Islet of Langerhans (tissue), 1 donor: ENCODE results near the gene FAM236D.
"Not testable (repeated sequence)": the region's sequence is repeated elsewhere in the genome, so short reads cannot be mapped to it uniquely, and the experiment has no call there.

ENCODE experiments used
- FAIRE-seq: peaks from one replicate; lab custom pipeline; 2011; peaks lifted over from hg19 to GRCh38; lab: Jason Lieb, UNC

Gene FAM236D

DNA sequence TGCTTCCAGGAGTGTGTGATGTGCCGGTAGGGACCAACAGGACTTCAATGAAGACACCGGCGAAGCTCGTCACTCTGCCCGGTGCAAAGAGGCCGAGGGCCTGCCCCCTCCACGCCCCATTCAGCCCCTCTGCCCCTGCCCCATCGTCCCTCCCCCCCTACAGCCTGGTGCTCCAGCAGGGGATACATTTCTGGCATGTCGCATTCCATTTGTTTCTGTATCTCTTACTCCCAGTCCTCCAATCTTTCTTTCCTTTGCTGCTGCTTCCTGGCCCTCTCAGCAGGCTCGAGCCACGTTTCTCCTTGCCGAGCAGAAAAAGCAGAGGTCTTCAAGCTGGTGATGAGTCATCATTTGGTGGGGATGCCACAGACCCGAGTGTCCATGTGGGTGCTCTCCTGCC lies at the start of gene FAM236D:
Gene FAM236D (minus strand): TSS at position 101 of the 400 bp plus-strand sequence. CDS start 100 bp downstream, at position 1.
- FAIRE-seq, result not testable (repeated sequence)

DNA sequence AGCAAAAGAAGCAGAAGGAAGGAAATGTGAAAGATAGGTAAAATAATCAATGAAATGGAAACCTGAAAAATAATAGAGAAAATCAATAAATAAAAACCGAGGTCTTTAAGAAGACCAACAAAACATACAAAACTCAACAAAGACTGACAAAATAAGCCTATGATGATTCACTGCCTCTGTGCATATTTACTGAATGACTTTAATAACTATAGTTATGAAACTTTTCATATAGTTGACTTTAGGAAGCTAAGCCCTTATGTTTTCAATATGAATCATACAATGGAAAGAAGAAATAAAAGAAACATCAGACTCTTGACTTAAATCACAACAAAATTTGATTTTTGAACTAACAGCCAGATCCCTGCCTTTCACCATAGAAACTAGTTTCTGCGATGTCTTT lies 29.5 kb upstream of the FAM236D start:
- not testable (repeated sequence) for FAIRE-seq

DNA sequence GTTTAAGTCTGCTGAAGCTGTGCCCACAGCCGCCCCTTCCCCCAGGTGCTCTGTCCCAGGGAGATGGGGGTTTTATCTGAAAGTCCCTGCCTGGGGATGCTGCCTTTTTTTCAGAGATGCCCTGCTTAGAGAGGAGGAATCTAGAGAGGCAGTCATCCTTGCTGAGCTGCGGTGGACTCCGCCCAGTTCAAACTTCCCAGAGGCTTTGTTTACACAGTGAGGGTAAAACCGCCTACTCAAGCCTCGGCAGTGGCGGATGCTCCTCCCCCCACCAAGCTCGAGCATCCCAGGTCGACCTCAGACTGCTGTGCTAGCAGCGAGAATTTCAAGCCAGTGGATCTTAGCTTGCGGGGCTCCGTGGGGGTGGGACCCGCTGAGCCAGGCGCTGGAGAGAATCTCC lies 22.7 kb upstream of the FAM236D start:
- not testable (repeated sequence) for FAIRE-seq

DNA sequence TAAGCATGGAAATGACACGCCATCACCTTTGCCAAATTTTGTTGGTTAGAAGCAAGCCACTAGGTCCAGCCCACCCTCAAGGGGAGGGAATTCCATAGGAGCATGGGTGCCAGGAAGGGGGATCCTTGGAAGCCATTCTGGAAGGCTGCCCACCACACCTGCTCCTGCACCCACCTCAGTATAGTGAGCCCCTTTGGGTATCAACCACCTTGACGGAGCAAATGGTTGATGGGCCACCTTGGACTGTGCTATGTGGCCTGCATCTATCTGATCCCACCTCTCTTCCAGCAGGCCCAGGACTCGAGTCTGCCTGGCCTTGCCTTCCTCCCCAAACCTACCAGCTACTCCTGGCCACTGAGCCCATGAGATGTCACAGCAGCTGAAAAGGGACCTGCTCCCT lies 17.6 kb downstream of the FAM236D start:
- not testable (repeated sequence) for FAIRE-seq

DNA sequence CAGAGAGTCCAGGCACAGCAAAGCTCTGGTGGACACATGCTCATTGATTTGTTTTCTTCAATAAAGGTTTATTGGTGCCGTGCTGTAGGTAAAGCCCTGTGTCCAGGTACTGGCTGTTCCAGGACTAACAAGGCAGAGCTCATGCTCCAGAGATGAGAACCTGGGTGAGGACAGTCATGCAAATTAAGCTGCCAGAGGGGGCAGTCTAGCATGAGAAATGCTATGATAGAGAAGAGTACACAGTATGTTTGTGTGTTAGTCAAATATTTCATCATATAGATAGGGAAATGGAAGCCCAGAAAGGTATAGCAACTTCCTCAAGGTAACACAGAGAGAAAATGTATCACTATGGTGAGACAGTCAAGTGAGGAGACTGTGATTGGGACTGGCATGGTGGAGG lies 19.9 kb downstream of the FAM236D start:
- FAIRE-seq, result not testable (repeated sequence)

DNA sequence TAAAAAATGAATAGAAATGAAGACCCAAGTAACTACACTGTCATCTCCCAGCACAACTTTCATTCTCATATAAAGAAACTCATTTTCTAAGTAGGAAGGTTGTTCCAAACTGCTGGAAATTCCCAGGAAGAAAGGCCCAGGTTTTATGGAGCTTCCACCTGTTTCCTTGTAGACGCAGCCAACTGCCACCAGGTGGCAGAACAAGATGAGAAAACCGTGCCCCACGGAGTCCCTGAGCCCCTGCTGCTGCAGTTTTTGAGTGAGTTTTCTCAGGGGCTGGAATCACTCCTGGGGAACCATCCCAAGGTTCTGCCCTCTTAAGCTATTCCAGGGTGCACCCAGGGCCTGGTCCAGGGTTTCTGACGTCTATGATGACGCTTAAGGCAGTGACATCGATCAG lies 24.0 kb downstream of the FAM236D start:
- FAIRE-seq, result not testable (repeated sequence)

DNA sequence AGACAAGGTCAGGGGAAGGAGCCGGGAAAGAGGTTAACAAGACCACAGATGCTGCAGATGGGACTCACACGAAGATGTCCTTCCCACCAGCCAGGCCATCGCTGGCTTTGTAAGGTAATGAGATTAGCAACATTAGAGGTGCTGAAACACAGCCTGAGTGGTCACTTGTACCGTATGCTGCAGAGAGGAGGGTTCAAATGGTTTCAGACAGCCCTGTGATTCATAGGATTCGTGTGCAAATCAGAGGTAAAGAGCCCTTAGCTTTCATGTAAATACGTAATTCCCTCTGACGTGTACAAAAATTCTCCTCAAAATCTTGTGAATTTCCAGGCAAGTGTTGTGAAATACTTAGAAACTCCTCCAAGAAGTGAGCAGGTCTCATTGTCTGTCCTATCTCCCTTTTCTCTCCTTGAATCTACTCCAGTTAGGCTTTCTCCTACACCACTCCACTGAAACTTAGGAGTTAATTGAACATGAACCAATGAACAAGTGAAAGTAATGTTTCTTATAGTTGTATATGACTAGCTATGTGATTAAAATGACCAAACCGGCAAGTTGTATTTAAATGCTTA lies 24.6 kb downstream of the FAM236D start:
- not testable (repeated sequence) for FAIRE-seq

DNA sequence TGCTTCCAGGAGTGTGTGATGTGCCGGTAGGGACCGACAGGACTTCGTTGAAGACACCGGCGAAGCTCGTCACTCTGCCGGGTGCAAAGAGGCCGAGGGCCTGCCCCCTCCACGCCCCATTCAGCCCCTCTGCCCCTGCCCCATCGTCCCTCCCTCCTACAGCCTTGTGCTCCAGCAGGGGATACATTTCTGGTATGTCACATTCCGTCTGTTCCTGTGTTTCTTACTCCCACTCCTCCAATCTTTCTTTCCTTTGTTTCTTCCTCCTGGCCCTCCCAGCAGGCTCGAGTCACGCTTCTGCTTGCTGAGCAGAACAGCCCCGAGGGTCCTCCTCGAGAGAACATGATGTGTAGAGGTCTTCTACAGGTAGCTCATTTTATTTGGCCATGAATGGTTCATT lies 25.4 kb downstream of the FAM236D start, which contains the start of gene FAM236B:
Gene FAM236B (minus strand): TSS at position 101 of the 400 bp plus-strand sequence. CDS start 100 bp downstream, at position 1.
- not testable (repeated sequence) for FAIRE-seq

DNA sequence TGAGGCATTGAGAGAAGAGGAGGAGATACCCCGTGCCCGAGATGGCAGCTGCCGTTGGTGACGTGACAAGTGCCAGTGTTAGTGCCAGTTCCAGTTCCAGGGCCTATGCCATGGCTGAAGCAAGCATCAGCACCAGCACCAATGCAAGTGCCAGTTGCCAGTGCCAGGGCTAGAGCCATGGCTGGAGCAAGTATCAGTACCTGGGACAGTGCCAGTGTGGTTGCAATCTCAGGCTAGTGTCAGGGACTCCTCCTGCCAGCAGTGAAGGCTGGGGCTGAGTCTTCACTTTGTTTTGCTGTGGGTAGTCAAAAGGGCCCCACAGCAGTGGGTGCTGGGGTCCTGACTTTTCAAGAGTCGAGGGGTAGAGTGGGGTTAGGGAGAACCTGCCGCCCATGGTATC lies 29.9 kb downstream of the FAM236D start:
- FAIRE-seq, result not testable (repeated sequence)

DNA sequence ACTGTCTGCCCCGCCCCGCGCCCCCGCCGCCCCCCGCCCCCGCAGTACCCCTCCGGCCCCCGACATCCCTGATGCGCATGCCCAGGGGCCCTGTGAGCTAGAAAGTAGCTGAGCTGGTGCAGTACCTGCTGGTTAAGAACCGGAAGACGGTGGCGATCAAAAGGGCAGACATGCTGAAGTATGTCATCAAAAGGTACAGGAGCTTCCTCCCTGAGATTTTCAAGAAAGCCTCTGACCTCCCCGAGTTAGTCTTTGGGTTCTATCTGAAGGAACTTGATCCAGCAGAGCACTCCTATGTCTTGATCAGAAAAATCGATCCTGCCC lies 30.6 kb downstream of the FAM236D start:
- FAIRE-seq, result peak; percentile 99

DNA sequence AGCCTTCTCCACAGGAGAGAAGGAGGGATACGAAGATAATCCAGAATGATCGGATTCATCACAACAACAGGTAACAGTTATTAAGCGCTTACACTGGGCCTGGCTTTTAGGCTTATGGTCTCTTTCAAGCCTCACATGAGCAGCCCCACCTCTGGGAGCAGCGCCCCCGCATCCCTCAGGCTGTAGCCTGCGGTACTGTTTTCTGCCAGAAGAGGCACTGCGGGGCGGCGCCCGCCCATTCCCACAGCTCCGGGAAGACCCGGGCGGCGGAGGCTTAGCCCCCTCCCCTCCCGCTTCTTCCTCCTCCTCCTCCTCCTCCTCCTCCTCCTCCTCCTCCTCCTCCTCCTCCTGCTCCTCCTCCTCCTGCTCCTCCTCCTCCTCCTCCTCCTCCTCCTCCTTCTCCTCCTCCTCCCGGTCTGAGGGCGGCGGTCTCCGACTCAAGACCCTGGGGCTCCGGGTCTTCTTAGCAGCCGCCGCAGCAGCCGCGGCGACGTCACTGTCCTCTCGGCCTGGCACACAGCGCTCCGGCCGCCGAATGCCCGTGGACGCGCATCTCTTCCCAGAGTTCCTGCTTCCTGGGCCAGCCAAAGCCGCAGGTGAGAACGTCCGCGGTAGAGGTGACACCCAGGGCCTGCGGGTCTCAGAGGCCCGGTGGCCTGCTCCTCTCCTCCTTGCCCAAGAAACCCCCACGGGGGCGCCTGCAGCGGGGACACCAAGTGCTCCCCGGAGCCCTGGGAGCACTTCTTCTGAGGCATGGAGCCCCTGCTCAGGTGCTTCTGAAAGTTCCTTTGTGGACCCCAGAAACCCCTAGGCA lies 31.1 kb downstream of the FAM236D start, which contains the start of gene DMRTC1B:
Gene DMRTC1B (plus strand): TSS at position 238 of the 814 bp plus-strand sequence. CDS start 68,246 bp downstream, outside the sequence.
- FAIRE-seq, result peak; percentile 64

DNA sequence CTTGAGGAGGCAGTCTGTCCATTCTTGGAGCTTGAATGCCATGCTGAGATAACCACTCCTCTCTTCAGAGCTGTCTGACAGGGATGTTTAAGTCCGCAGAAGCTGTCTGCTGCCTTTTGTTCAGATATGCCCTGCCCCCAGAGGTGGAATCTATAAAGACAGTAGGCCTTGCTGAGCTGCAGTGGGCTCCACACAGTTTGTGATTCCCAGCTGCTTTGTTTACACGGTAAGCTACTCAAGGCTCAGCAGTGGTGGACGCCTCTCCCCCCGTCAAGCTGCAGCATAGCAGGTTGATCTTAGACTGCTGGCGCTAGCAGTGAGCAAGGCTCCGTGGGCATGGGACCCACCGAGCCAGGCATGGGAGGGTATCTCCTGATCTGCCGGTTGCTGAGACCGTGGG lies 47.6 kb downstream of the FAM236D start:
- not testable (repeated sequence) for FAIRE-seq
